Upper lobe of left lung (tissue), 4 donors: Measurements from ENCODE around the gene CYTIP.

Experiments used
- POLR2AphosphoS5 ChIP-seq, 2 donors: sonication (generic); formaldehyde crosslinking; IDR thresholded peaks; one replicate each; pipeline ENCODE4 v1.5.1; 2017; ENCODE audit warnings: antibody characterized with exemption in 2 of 2
- TF ChIP-seq, protein P1 (sequence below), 6 experiments: fragments of 450-650 bp in 4 of 6; fragments of 200-600 bp in 2 of 6; sonication (generic) in 2 of 6; IDR thresholded peaks; one replicate each; pipeline ENCODE4 v1.5.1; 2016 to 2019; ENCODE audit warnings: antibody characterized with exemption in 6 of 6

DNA sequence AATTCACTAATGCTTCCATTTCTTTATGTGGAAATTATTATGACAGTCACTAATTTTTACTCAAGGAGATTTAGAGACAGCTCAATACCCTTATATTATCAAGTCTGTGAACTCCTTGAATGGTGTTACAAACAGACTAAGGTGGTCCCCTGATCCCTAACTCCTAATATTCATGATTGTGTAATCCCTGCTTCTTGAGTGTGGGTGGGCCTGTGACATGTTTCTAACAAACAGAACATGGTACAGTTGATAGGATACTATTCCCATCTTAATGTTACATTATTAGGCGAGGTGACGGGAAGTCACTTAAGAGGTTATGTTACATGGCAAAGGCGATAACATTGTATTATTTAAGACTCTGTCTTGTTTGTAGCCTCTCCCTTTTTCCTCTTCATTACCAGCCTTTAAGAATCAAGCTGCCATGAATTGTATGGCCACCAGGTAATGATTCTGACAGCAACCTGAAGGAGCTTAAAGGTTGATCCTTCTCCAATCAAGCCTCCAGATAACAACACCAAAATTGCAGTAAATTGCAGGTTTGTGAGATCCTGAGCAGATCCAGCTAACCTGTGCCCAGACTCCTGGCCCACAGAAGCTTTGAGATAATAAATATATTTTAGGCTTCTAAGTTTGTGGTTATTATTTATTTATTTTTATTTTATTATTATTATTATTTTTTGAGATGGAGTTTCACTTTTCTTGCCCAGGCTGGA lies 32.1 kb downstream of the CYTIP start:
- TF ChIP-seq POLR2AphosphoS5 (IDR thresholded peaks at IDR 0.05), result no peak
- TF ChIP-seq, protein P1, sequence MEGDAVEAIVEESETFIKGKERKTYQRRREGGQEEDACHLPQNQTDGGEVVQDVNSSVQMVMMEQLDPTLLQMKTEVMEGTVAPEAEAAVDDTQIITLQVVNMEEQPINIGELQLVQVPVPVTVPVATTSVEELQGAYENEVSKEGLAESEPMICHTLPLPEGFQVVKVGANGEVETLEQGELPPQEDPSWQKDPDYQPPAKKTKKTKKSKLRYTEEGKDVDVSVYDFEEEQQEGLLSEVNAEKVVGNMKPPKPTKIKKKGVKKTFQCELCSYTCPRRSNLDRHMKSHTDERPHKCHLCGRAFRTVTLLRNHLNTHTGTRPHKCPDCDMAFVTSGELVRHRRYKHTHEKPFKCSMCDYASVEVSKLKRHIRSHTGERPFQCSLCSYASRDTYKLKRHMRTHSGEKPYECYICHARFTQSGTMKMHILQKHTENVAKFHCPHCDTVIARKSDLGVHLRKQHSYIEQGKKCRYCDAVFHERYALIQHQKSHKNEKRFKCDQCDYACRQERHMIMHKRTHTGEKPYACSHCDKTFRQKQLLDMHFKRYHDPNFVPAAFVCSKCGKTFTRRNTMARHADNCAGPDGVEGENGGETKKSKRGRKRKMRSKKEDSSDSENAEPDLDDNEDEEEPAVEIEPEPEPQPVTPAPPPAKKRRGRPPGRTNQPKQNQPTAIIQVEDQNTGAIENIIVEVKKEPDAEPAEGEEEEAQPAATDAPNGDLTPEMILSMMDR (IDR thresholded peaks at IDR 0.05), result no peak
